Stromal cell of bone marrow (primary cell): ENCODE measurements around the gene ACER1.
"Not testable (repeated sequence)": the region's sequence is repeated elsewhere in the genome, so short reads cannot be mapped to it uniquely, and the experiment has no call there.

Experiments
- DNase-seq: peaks from one replicate; pipeline ENCODE4 v3.0.0-alpha.2; 2012; ENCODE audit warnings: low read depth

The ACER1 gene, protein sequence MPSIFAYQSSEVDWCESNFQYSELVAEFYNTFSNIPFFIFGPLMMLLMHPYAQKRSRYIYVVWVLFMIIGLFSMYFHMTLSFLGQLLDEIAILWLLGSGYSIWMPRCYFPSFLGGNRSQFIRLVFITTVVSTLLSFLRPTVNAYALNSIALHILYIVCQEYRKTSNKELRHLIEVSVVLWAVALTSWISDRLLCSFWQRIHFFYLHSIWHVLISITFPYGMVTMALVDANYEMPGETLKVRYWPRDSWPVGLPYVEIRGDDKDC

DNA sequence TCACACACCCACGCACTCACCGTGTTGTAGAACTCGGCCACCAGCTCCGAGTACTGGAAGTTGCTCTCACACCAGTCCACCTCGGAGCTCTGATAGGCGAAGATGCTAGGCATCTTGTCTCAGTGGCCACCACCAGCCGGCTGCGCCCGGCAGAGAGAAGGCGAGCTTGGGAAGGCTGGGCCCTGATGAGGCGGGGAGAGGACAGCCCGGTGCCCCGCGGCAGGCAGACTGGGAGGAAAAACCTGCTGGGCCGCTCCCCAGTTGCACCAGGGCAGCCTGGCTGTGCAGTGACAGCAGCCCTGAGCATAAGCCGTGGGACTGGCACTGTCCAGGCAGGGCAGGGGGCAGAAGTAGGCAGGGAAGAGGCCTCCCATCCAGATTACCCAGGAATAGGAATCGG is at the start of gene ACER1:
TSS of gene ACER1 (minus strand) at position 174 of the 400 bp plus-strand sequence. CDS start at position 113, 61 bp downstream.
- no peak for DNase-seq

DNA sequence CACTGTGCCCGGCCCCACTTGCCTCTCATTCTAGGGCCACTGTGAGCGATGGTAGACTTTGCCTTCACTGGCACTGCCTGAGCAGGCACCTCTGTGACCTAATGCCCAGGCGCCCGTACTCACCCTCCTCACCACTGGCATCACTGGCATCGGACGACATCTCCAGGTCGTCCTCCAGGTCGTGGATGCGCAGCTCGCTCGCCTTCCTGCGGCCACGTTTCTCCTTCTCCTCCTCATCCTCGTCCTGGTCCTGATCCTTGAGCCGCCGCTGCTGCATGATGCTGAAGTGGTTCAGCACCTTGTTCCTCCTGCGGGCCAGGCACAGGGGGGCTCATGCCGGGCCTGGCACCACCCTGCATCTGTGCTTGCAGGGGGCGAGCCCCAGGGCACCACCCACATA is 49.8 kb upstream of the ACER1 start:
- no peak for DNase-seq

DNA sequence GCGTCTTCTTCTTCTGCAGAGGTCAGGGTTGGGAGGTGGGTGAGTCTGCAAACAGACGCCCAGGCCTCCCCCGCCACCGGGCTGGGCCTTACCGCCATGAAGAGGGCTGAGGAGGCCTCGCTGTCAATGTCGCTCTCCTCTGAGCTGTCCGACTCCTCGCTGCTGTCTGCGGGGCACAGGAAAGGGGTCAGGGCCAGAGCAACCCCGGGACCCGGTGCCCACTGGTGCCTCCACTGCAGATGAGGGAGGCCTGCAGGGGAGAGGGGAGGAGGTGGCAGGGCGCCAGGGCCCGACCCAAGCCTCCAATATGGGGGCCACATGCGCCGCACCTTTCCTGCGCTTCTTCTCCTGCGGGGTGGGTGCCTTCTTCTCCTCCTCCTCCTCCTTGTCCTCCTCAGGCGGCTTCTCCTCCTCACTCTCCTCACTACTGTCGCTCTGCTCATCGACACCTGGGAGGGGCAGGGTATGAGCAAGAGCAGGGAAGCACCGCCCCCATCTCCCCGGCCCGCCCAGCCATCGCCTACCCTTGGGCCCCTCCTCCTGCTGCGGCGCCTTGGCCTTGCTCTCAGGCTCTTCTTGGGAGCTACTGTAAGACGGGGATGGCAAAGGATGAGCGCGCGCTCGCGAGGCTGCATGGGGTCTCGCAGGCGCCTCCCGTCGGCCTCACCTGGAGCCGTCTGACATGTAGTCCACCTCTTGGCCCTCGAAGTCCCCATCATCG is 47.8 kb upstream of the ACER1 start:
- DNase-seq: no peak

DNA sequence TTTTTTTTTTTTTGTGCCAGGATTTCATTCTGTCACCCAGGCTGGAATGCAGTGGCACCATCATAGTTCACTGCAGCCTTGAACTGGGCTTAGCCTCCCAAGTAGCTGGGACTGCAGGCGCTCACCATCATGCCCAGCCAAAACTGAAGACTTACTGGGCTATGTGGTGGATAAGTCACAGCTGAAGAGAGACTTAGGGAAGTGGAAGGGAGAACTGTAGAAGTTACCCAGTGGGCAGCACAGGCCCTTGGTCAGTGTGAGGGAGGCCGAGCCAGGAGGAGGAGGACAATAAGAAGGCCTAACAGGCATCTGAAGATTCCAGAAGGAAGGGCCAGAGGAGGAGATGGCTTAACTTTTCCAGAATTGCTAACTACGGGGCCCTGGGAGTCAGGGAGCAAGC is 46.3 kb upstream of the ACER1 start:
- DNase-seq: no peak

DNA sequence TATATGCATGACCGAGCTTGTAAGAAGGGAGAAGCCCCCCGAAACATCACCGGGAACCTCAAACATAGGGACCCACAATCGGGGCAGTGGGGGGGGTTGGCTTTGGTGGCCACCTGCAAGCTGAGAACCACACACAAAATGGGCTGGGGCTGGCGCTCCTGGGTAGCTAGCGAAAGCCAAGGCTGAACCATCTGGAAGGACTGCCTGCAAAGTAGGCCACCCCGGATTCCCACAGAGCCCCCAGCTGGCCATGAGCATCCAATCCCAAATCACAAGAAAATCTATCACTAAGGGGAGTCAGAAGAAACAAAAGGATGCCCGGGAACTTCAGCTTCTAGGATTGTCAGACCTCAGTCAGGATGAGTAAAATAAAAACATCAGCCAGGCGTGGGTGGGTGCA is 45.1 kb upstream of the ACER1 start:
- DNase-seq: no peak

DNA sequence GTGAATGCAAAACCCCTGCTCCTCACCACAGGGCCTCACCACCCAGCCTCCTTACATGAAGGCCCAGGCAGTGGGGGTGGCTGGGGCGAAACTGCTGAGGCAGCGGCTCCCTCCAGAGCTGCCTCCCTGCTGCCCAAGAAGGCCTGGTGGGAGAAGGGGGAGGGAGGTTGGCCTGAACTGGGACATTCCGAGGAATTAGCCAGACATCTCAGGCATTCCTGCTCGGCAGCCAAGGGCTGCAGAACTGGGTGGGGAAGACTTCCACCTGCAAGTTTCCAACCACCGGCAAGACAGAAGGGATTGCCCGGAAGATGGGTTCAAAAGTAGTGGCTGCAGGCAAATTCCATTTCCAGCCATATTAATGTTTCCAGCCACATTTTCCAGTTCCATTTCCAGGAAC is 44.6 kb upstream of the ACER1 start:
- DNase-seq: no peak

DNA sequence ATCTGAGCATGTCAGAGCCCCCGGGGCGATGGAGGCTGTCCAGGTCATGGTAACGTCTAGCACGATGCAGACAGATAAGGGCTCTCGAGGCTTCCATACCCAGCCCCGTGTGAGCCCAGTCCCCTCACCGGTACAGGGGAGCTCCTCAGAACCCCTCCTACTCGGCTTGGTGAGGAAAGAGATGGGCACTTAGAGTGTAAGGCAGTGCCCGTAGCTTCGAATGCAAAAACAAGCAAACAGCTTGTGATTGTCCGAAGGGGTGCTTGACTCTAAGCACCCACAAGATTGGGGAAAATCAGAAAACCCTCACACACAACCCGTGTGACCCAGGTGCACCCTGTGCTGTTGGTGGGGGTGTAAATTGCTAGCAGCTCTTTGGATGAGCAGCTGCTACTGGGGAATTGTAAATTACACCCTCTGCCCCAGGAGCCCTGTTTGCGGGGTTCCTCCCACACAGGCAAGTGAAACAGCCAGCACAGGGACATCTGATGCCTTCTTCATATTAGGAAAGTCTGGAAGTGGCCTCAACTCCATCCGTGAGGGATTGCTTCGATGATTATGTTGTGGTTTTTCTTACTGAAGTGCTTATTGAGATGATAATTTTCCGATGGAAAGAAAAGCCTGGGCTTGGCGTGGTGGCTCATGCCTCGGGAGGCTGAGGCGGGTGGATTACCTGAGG is 43.2 kb upstream of the ACER1 start:
- DNase-seq: no peak

DNA sequence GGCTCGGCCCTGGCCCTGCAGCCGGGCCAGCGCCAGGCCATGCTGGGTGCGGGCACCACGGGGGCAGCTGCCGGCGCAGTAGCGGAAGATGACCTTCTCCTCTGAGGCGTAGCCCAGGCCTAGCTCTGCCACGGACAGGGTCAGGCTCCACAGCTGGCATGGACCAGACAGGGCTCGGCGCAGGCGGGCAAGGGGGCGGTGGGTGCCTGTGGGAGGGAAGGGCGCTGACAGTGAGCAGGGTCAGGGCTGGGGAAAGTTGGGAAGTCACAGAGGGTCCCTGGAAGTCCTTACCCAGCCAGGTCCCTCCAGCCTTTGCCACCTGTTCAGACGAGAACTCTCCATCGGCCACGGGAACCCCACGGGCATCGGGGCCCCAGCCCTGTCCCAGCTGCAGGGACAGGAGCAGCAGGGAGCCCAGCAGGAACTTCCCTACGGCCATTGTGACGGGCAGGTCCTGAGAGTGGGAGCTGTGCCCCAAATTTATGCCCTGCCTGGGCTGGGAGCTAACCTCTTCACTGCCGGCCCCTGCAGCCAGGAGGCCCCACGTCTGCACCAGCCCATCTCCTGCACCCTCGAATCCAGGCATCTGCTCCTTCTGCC is 42.1 kb upstream of the ACER1 start, which contains the start of gene PSPN:
TSS of gene PSPN (minus strand) at position 523 of the 600 bp plus-strand sequence. CDS start at position 439, 84 bp downstream.
- no peak for DNase-seq

DNA sequence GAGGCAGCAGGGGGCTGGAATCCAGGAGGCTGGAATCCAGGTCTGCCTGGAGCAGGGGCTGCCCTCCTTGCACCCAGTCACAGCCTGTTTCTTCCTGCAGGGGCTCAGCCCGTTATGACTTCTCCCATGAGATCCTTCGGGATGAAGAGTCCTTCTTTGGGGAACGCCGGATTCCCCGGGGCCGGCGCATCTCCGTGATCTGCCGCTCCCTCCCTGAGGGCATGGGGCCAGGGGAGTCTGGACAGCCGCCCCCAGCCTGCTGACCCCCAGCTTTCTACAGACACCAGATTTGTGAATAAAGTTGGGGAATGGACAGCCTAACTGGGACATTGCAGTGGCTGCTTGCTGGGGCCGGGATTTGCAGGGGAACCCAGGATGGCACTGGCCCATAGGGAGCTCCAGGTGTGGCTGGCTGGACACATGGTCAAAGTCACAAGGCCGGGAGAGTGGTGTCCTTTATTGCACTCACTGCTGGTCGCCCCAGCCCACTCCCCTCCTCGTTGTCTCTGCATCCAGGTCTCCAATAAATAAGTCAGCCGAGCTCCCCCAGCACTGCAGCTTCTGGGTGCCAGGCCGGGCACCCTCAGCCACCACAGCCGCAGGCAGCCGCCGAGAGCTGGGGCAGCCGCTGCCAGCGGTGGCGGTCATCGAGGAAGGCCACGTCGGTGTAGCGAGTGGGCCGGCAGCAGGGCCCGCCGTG is 41.4 kb upstream of the ACER1 start:
- no peak for DNase-seq

DNA sequence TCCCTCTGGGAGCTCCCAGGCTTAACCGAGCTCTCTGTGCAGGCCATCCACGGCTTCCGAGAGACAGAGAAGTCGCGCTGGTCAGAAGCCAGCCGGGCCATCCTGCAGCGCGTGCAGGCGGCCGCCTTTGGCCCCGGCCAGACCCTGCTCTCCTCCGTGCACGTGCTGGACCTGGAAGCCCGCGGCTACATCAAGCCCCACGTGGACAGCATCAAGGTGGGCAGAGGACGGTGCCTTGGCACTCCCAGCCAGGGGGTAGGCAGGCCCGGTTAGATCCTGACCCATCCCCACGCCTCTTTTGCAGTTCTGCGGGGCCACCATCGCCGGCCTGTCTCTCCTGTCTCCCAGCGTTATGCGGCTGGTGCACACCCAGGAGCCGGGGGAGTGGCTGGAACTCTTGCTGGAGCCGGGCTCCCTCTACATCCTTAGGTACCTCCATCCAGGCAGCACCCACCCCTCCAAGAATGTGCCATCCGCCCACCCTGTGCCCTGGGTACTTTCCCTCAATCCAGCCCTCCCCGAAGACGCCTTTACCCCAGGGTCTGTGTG is 40.8 kb upstream of the ACER1 start:
- no peak for DNase-seq

DNA sequence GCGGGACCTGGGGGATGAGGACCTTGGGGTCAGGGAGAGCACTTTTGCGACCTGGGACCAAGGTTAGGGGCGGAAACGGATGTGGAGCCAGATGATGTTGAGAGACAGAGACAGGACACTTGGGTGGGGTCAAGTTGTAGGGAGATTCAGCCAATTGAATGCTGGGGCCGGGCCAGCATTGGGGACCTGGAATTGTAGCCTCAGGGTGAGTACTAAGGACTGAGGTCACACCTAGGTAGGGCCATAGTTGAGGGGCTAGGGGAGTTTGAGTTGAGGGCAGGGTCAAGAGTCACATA is 40.3 kb upstream of the ACER1 start:
- DNase-seq: no peak

DNA sequence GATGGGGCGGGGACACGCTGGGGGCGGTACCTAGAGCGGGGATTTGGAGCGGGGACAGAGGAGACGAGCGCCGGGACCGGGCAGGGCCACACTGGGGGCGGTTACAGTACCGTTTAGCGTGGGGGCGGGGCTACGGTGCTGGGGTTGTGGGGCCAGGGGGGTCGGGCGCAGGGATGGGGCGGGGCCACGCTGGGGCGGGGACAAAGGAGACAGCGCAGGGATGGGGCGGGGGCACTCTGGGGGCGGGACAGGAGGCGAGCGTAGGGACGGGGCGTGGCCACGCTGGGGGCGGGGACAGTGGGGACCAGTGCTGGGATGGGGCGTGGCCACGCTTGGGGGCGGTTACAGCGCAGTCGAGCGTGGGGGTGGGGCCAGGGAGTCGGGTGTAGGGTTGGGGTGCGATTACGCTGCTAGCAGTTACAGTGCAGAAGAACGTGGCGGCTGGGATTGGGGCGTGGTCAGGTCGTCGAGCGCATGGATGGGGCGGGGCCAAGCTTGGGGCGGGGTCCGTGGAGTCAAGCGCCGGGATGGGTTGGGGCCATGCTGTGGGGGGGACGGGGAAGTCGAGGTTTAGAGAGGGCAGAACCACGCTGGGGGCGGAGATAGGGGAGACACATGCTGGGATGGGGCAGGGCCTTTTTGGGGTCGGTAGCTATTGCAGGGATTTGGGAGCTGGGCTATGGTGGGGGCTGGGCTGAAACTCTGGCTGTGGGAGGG is 39.8 kb upstream of the ACER1 start:
- DNase-seq: peak; percentile 94

DNA sequence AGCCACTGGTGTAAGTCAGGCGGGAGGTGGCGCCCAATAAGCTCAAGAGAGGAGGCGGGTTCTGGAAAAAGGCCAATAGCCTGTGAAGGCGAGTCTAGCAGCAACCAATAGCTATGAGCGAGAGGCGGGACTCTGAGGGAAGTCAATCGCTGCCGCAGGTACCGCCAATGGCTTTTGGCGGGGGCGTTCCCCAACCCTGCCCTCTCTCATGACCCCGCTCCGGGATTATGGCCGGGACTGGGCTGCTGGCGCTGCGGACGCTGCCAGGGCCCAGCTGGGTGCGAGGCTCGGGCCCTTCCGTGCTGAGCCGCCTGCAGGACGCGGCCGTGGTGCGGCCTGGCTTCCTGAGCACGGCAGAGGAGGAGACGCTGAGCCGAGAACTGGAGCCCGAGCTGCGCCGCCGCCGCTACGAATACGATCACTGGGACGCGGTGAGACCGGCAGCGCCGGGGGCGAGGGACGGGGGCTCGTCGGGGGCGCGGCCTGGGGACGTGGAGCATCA is 39.2 kb upstream of the ACER1 start, which contains the start of gene ALKBH7:
TSS of gene ALKBH7 (plus strand) at position 201 of the 502 bp plus-strand sequence. CDS start at position 228, 27 bp downstream.
- DNase-seq: peak; percentile 100

DNA sequence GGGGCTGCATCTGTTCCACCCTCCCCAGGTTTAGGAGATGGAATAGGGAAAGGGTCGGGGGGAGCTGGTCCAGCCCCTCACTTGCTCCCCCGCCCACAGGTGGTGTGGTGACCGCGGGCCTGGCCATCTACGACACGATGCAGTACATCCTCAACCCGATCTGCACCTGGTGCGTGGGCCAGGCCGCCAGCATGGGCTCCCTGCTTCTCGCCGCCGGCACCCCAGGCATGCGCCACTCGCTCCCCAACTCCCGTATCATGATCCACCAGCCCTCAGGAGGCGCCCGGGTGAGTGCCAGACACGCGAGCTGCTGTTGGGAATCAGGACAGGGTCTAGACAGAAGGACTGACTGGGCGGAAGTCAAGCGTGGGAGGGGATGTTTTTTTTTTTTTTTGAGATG is 30.9 kb upstream of the ACER1 start:
- DNase-seq: no peak

DNA sequence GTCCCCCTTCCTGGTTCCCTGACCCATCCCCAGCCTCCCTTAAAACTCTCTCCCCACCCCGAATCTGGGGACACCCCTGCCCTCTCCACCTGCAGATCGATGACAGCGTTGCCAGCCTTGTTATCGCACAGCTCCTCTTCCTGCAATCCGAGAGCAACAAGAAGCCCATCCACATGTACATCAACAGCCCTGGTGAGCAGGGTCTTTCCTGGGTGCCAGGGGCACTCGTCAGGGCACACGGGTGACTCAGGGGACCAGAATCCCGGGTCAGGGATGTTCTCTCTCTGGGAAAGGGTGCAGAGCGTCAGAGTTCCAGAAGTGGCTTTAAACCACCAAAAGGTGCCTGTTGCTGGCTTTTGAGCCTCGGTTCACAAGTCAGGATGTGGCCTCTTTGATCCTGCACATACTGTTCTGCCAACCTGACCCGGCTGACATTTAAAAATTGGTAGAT is 29.0 kb upstream of the ACER1 start:
- no peak for DNase-seq

DNA sequence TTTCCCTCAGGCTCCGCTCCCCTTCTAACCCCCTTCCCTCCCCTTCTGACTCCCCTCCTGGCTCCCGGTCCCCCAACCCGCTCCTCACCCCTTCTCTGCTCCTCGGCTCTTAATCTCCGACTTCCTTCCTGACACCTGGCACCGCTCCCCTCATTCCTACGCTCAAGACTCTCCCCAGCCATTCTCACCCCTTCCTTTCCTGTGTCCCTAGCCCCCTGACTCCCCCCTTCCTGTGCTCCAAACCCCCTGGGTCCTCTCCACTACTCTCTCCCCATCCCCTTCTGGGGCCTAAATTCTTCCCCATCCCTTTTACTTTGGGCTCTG is 28.6 kb upstream of the ACER1 start:
- DNase-seq: no peak

DNA sequence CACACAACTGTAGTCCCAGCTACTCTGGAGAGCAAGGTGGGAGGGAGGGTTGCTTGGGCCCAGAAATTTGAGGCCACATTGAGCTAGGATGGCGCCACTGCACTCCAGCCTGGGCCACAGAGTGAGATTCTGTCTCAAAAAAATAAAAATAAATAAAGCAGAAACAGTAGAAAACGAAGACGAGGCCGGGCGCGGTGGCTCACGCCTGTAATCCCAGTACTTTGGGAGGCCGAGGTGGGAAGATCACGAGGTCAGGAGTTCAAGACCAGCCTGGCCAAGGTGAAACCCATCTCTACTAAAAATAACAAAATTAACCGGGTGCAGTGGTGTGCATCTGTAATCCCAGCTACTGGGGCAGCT is 27.4 kb upstream of the ACER1 start:
- DNase-seq: not testable (repeated sequence)

DNA sequence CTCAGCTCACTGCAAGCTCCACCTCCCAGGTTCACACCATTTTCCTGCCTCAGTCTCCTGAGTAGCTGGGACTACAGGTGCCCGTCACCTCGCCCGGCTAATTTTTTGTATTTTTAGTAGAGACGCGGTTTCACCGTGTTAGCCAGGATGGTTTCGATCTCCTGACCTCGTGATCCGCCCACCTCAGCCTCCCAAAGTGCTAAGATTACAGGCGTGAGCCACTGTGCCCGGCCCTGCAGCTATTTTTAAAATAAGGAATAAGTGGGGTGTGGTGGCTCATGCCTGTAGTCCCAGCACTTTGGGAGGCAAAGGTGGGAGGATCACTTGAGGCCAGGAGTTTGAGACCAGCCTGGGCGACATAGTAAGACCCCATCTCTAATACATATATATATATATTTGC is 27.0 kb upstream of the ACER1 start:
- DNase-seq: not testable (repeated sequence)

DNA sequence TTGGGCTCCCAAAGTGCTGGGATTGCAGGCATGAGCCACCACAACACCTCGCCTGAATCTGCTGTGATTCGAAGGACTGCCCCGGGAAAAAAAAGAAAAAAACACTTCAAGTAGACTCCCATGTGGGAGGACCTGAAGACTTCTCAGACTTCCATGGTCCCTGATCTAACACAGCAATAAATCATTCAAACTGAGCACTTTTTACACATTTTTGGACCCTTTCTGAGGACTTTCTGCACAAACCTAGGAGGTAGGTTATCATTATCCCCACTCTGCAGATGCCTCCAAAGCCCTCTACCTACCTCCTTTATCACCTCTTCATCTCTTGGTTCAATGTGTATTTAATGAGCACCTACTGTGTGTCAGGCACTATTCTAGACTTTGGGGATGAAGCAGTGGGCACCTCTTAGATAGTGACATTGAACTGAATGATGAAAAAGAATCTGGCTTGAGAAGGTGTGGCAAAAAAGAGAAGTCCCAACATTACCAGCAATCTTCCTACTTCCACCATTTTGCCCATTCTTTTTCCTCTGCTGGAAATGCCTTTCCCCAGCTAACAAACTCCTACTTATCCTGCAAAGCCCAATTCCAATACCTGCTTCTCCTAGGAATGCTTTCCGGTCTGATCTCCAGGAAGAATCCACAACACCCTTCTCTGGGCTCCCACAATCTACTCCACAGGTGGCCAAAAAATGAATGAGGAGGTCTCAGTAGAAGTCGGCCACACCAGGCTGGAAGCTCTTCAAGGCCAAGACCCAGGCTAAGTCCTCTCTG is 26.3 kb upstream of the ACER1 start:
- no peak for DNase-seq

DNA sequence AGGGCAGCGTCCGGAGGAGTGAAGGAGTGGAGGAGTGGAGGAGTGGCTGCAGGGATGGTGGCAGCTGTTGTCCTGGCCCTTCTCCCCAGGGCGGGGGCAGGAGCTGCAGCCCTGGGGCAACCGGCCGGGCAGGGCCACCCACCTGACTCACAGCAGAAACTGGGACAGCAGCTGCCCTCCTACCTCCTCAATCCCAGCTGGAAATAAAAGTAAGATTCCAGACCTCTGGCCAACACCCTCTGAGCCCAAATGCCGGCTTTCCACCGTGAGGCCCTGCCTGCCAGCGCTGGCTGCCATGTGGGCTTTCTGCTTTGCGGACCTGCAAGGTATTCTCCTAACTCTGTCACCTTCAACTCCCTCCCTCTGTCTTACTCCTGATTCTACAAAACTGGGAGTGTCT is 24.6 kb upstream of the ACER1 start:
- DNase-seq: no peak
